Sciatic nerve (tissue), 2 donors: ENCODE results near the gene ISX. TPM values are rescaled to one million over a fixed set of nuclear protein-coding genes. Genes with fewer than 3 reads are reported as not detected.
"Not testable (repeated sequence)": the region's sequence is repeated elsewhere in the genome, so short reads cannot be mapped to it uniquely, and the experiment has no call there.

Experiments used
- ATAC-seq: fragments of 200-7000 bp; cut with Tn5 transposase; one replicate; pipeline ENCODE4 v1.9.1; 2020; ENCODE audit warnings: mild to moderate bottlenecking, moderate library complexity
- DNase-seq: peaks from one replicate; pipeline ENCODE4 v3.0.0-alpha.2; 2020; ENCODE audit warnings: low spot score
- intact Hi-C: fragments of 100-400 bp; cut with DNase I; formaldehyde crosslinking; loops from one replicate; pipeline ENCODE4 v1.14.2; 2022
- total RNA-seq: library from RNA; stranded (reverse); fragmentation: NEBNext Ultra II Directional; extraction: Animal tissue kit (Norgen Biotek cat#: 25700); gene quantifications from one replicate; pipeline ENCODE4 v1.2.1, GENCODE V29; 2021
- donor health status: DM: no; HTN: no; CAD: no.
- donor health status: DM: no; HTN: no; CAD: no.

The ISX gene
- total RNA-seq, 1 donor from 2014 or later: not detected

- intact Hi-C loops, DNase-seq, ATAC-seq: not testable (repeated sequence)
Measured at GRCh38 chr22:35050038-35050437, 15.9 kb upstream of the ISX start.

- intact Hi-C loops: no loop called here
- DNase-seq (no peak), ATAC-seq (no peak)
Measured at GRCh38 chr22:35051013-35051535, 14.9 kb upstream of the ISX start.

GRCh38 chr22:35051791-35052190 is 14.2 kb upstream of the ISX start:
- ATAC-seq: no peak
- DNase-seq: no peak
- intact Hi-C loops: no loop called here

GRCh38 chr22:35053060-35053835 is 12.7 kb upstream of the ISX start:
- no peak for ATAC-seq
- intact Hi-C loops: no loop called here

GRCh38 chr22:35054064-35054463 is 11.9 kb upstream of the ISX start:
- ATAC-seq (no peak), DNase-seq (no peak)
- intact Hi-C loops: no loop called here

More at GRCh38 chr22:35053060-35053835, 12.7 kb upstream of the ISX start:
- DNase-seq: no peak

- DNase-seq (no peak), ATAC-seq (no peak)
- intact Hi-C loops: no loop called here
Measured at GRCh38 chr22:35056486-35056885, 9.5 kb upstream of the ISX start.

- ATAC-seq: no peak
- intact Hi-C loops: no loop called here
- DNase-seq: no peak
Measured at GRCh38 chr22:35057155-35057554, 8.8 kb upstream of the ISX start.

- DNase-seq (no peak), ATAC-seq (no peak)
- intact Hi-C loops: no loop called here
Measured at GRCh38 chr22:35059632-35060031, 6.3 kb upstream of the ISX start.

GRCh38 chr22:35064664-35065063 is 1.3 kb upstream of the ISX start:
- intact Hi-C loops: no loop called here
- DNase-seq (no peak), ATAC-seq (no peak)

GRCh38 chr22:35065183-35065582 is 775 bp upstream of the ISX start:
- intact Hi-C loops: no loop called here
- no peak for ATAC-seq

GRCh38 chr22:35066768-35067167 is 810 bp downstream of the ISX start:
- DNase-seq (no peak), ATAC-seq (no peak)
- intact Hi-C loops: no loop called here

More at GRCh38 chr22:35065183-35065582, 775 bp upstream of the ISX start:
- no peak for DNase-seq

- no peak for ATAC-seq
- DNase-seq: no peak
- intact Hi-C loops: no loop called here
Measured at GRCh38 chr22:35069541-35069940, 3.6 kb downstream of the ISX start.

GRCh38 chr22:35070451-35071093 is 4.6 kb downstream of the ISX start:
- intact Hi-C loops: no loop called here
- DNase-seq: no peak
- ATAC-seq: no peak

GRCh38 chr22:35071784-35072183 is 5.8 kb downstream of the ISX start:
- DNase-seq (no peak), ATAC-seq (no peak)
- intact Hi-C loops: no loop called here

GRCh38 chr22:35072925-35073324 is 7.0 kb downstream of the ISX start:
- no peak for ATAC-seq
- intact Hi-C loops: no loop called here

GRCh38 chr22:35074583-35074982 is 8.6 kb downstream of the ISX start:
- no peak for ATAC-seq
- no peak for DNase-seq

More at GRCh38 chr22:35072925-35073324, 7.0 kb downstream of the ISX start:
- no peak for DNase-seq

GRCh38 chr22:35076630-35077029 is 10.7 kb downstream of the ISX start:
- no peak for ATAC-seq
- intact Hi-C loops: no loop called here
- DNase-seq: no peak

More at GRCh38 chr22:35074583-35074982, 8.6 kb downstream of the ISX start:
- intact Hi-C loops: no loop called here

GRCh38 chr22:35085621-35086020 is 19.7 kb downstream of the ISX start:
- intact Hi-C loops: no loop called here
- DNase-seq: no peak
- no peak for ATAC-seq

- ATAC-seq: no peak
- intact Hi-C loops: no loop called here
- no peak for DNase-seq
Measured at GRCh38 chr22:35089139-35089538, 23.2 kb downstream of the ISX start.

GRCh38 chr22:35092406-35092805 is 26.4 kb downstream of the ISX start:
- intact Hi-C loops: no loop called here
- no peak for ATAC-seq
- DNase-seq: no peak
